WTC11 (cell line): ENCODE data around the gene BPI. TPM values are rescaled to one million over a fixed set of nuclear protein-coding genes. Genes with fewer than 3 reads are reported as not detected.

ENCODE experiments used
- ATAC-seq: fragments of 200-7000 bp; cut with Tn5 transposase; 2 replicates; pipeline ENCODE4 v1.10.0; 2021; ENCODE audit warnings: mild to moderate bottlenecking, moderate library complexity
- CTCF ChIA-PET: fragments of 300-600 bp; sonication (Branson Sonifier 250); formaldehyde crosslinking; loops from one replicate; lab custom pipeline; 2021; ENCODE audit warnings: antibody characterized with exemption; lab: Charles Lee
- POLR2A ChIA-PET: fragments of 350-600 bp; sonication (Branson Sonifier 250); formaldehyde crosslinking; loops from one replicate; lab custom pipeline; 2021; ENCODE audit warnings: antibody characterized with exemption; lab: Charles Lee
- DNase-seq: peaks from one replicate; pipeline ENCODE4 v3.0.0; 2021; ENCODE audit warnings: low spot score
- H3K27ac Mint-ChIP-seq: 2 replicates; pipeline ENCODE4 v1.8.0; 2021; ENCODE audit warnings: mixed read lengths
- H3K27me3 Mint-ChIP-seq: 2 replicates; pipeline ENCODE4 v1.8.0; 2021; ENCODE audit warnings: low read depth, mild to moderate bottlenecking, moderate library complexity, mixed read lengths
- H3K36me3 Mint-ChIP-seq: 2 replicates; pipeline ENCODE4 v1.8.0; 2021; ENCODE audit warnings: mixed read lengths
- H3K4me1 Mint-ChIP-seq: 2 replicates; pipeline ENCODE4 v1.8.0; 2022; ENCODE audit warnings: mixed read lengths
- H3K4me3 Mint-ChIP-seq: 2 replicates; pipeline ENCODE4 v1.8.0; 2021; ENCODE audit warnings: mild to moderate bottlenecking, moderate library complexity, mixed read lengths
- H3K9me3 Mint-ChIP-seq: 2 replicates; pipeline ENCODE4 v1.8.0; 2021; ENCODE audit warnings: mixed read lengths
- AR ChIP-seq: fragments of 250-450 bp; sonication (Bioruptor Pico); IDR thresholded peaks from 2 replicates; pipeline ENCODE4 v1.9.0; 2021; ENCODE audit warnings: mild to moderate bottlenecking
- ATF2 ChIP-seq: sonication (generic); formaldehyde crosslinking; IDR thresholded peaks from 2 replicates; pipeline ENCODE4 v1.8.1; 2022; ENCODE audit warnings: low read depth, missing genetic modification reagents, borderline replicate concordance
- ATF3 ChIP-seq: sonication (generic); formaldehyde crosslinking; conservative IDR thresholded peaks from 2 replicates; pipeline ENCODE4 v1.8.1; 2022; ENCODE audit warnings: mild to moderate bottlenecking, missing genetic modification reagents
- GRHL2 ChIP-seq: fragments of 250-450 bp; sonication (Bioruptor Pico); IDR thresholded peaks from 2 replicates; pipeline ENCODE4 v1.8.0; 2022; ENCODE audit warnings: mild to moderate bottlenecking, moderate library complexity; ENCODE audit not compliant: insufficient replicate concordance, severe bottlenecking
- JAZF1 ChIP-seq: fragments of 250-450 bp; sonication (Bioruptor Pico); IDR thresholded peaks from 2 replicates; pipeline ENCODE4 v1.9.0; 2021; ENCODE audit warnings: moderate library complexity, mild to moderate bottlenecking, inconsistent platforms
- MXD4 ChIP-seq: fragments of 250-450 bp; sonication (Bioruptor Pico); IDR thresholded peaks from 2 replicates; pipeline ENCODE4 v1.8.0; 2021; ENCODE audit warnings: mild to moderate bottlenecking, moderate library complexity, borderline replicate concordance
- PRDM15 ChIP-seq: sonication (generic); formaldehyde crosslinking; IDR thresholded peaks from 2 replicates; pipeline ENCODE4 v1.8.0; 2022; ENCODE audit warnings: missing genetic modification reagents
- RELA ChIP-seq: sonication (generic); formaldehyde crosslinking; IDR thresholded peaks from 2 replicates; pipeline ENCODE4 v1.8.1; 2022; ENCODE audit warnings: missing genetic modification reagents, mild to moderate bottlenecking, borderline replicate concordance
- RORB ChIP-seq: fragments of 250-450 bp; sonication (Bioruptor Pico); IDR thresholded peaks from 2 replicates; pipeline ENCODE4 v1.9.0; 2021; ENCODE audit warnings: mild to moderate bottlenecking
- SOX15 ChIP-seq: fragments of 250-450 bp; sonication (Bioruptor Pico); IDR thresholded peaks from 2 replicates; pipeline ENCODE4 v1.9.0; 2021; ENCODE audit warnings: mild to moderate bottlenecking
- ZNF317 ChIP-seq: sonication (generic); formaldehyde crosslinking; IDR thresholded peaks from 2 replicates; pipeline ENCODE4 v1.8.1; 2023; ENCODE audit warnings: low read depth, mild to moderate bottlenecking, moderate library complexity, missing genetic modification reagents, borderline replicate concordance
- ZNF396 ChIP-seq: fragments of 250-450 bp; sonication (Bioruptor Pico); IDR thresholded peaks from 2 replicates; pipeline ENCODE4 v1.8.0; 2021; ENCODE audit warnings: mild to moderate bottlenecking, moderate library complexity, borderline replicate concordance
- ZNF425 ChIP-seq: fragments of 250-450 bp; sonication (Bioruptor Pico); conservative IDR thresholded peaks from 2 replicates; pipeline ENCODE4 v1.9.0; 2021; ENCODE audit warnings: mild to moderate bottlenecking
- ZSCAN18 ChIP-seq: fragments of 250-450 bp; sonication (Bioruptor Pico); IDR thresholded peaks from 2 replicates; pipeline ENCODE4 v2.1.2; 2022; ENCODE audit warnings: mild to moderate bottlenecking, moderate library complexity
- total RNA-seq: library from RNA; stranded (reverse); gene quantifications from 3 replicates; pipeline ENCODE4 v1.2.3, GENCODE V29; 2021

BPI gene
- total RNA-seq, 1 experiment from 2014 or later = not detected

- CTCF ChIA-PET = interaction anchor here (1.0 to 4.7 kb wide), 3 partner anchors 12 to 95 kb away, joined by 3 to 14 read pairs (median 4); no protein-coding TSS in a partner anchor
- POLR2A ChIA-PET = no interaction called here
Observed at GRCh38 chr20:38316341-38316740, 12.4 kb downstream of the BPI start.

GRCh38 chr20:38317422-38317821, 13.5 kb downstream of the BPI start:
- Mint-ChIP-seq H3K36me3 (no peaks in the 10 kb centered on the region), H3K4me3 (no peak overlapping the region), H3K27ac (no peak overlapping the region), H3K27me3 (peaks cover 2% of the 10 kb centered on the region), H3K9me3 (no peaks in the 10 kb centered on the region), H3K4me1 (no peaks in the 10 kb centered on the region)
- ChIA-PET POLR2A (no interaction called here), CTCF (interaction anchor here (1.0 to 4.7 kb wide), 3 partner anchors 12 to 96 kb away, joined by 4 to 14 read pairs (median 11); no protein-coding TSS in a partner anchor)
- no peak for ATAC-seq
- no peak for DNase-seq
- TF ChIP-seq GRHL2 (CRISPR knock-in tag) (no peak), ATF3 (no peak), ZNF317 (no peak), PRDM15 (CRISPR knock-in tag) (no peak), RELA (CRISPR knock-in tag) (no peak), JAZF1 (CRISPR knock-in tag) (no peak), AR (CRISPR knock-in tag) (no peak), MXD4 (CRISPR knock-in tag) (no peak)

More at GRCh38 chr20:38316341-38316740, 12.4 kb downstream of the BPI start:
- no peak overlapping the region for H3K4me3 Mint-ChIP-seq
- no peaks in the 10 kb centered on the region for H3K4me1 Mint-ChIP-seq
- ATAC-seq = no peak
- H3K36me3 Mint-ChIP-seq = no peaks in the 10 kb centered on the region
- no peak overlapping the region for H3K27ac Mint-ChIP-seq
- DNase-seq = no peak
- TF ChIP-seq ZNF396 (CRISPR knock-in tag) = no peak
- TF ChIP-seq RORB (CRISPR knock-in tag) = no peak
- no peak for TF ChIP-seq ATF2 (CRISPR knock-in tag)
- no peak for TF ChIP-seq ZSCAN18 (CRISPR knock-in tag)
- no peak for TF ChIP-seq ATF3
- TF ChIP-seq ZNF425 (CRISPR knock-in tag) = no peak
- no peak for TF ChIP-seq SOX15 (CRISPR knock-in tag)
- H3K27me3 Mint-ChIP-seq = peaks cover 4% of the 10 kb centered on the region
- H3K9me3 Mint-ChIP-seq = no peaks in the 10 kb centered on the region
